GM15510 (cell line): ENCODE measurements around the gene ZXDC.

Source experiments
- POLR2A ChIP-seq: IDR thresholded peaks from 3 replicates; pipeline ENCODE4 v1.6.1; 2011; ENCODE audit warnings: borderline replicate concordance; ENCODE audit not compliant: insufficient read length; ENCODE audit errors: extremely low read depth

ZXDC gene, protein sequence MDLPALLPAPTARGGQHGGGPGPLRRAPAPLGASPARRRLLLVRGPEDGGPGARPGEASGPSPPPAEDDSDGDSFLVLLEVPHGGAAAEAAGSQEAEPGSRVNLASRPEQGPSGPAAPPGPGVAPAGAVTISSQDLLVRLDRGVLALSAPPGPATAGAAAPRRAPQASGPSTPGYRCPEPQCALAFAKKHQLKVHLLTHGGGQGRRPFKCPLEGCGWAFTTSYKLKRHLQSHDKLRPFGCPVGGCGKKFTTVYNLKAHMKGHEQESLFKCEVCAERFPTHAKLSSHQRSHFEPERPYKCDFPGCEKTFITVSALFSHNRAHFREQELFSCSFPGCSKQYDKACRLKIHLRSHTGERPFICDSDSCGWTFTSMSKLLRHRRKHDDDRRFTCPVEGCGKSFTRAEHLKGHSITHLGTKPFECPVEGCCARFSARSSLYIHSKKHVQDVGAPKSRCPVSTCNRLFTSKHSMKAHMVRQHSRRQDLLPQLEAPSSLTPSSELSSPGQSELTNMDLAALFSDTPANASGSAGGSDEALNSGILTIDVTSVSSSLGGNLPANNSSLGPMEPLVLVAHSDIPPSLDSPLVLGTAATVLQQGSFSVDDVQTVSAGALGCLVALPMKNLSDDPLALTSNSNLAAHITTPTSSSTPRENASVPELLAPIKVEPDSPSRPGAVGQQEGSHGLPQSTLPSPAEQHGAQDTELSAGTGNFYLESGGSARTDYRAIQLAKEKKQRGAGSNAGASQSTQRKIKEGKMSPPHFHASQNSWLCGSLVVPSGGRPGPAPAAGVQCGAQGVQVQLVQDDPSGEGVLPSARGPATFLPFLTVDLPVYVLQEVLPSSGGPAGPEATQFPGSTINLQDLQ

DNA sequence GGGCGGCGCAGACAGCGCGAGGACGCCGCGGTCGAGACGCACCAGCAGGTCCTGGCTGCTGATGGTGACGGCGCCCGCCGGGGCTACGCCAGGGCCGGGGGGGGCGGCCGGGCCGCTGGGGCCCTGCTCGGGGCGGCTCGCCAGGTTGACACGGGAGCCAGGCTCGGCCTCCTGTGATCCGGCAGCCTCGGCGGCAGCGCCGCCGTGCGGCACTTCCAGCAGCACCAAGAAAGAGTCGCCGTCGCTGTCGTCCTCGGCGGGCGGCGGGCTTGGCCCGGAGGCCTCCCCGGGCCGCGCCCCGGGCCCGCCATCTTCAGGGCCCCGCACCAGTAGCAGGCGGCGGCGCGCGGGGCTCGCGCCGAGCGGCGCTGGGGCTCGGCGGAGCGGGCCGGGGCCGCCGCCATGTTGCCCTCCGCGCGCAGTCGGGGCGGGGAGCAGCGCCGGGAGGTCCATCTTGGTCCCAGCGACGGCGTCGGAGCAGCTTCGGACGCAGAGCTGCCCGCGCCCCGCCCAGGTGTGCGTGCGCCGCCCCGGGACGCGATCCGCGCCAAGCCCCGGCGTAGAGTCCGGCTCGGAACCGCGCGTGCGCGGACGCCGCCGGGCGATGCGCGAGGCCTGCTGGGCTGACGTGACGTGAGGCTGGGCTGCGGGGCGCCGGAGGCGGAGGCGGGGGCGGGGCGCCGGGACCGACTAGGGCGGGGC lies at the start of gene ZXDC:
ZXDC (minus strand) TSS at position 479 of the 702 bp plus-strand sequence; CDS start at position 453, 26 bp downstream.
- peak; percentile 90 for TF ChIP-seq POLR2A

DNA sequence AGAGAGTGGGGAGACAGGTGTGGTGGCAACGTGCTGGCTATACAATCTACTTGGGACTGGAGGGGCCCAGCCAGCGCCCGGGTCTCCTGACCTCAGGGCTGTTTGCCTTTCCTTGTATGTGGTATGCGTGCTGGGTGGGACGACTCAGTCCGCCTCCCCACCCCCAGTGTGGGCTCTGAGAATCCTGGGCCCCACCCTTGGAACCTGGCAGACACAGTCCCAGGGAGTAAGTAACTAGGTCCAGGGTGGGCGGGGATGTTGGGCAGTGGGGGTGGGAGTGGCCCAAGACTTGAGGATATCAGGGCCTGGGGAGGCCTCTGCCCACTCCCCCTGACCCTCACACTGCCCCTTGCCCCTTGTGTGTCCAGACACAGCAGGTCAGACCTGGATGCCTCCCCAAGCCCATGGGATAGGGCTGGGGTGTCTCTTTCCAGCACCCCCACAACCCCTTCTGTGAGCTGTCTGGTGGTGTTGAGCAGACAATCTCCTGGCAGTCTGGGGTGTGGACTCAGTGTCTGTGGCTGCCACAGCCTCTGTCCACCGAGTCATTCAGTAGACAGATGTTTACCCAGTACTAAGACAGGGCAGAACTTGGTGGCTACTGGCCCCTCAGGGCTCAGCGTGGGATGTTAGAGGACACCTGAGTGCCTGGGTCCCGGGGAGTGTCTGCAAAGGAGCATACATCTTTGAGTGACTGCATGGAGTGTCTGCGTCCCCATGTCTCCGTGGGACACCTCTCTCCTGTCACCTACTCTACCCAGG lies 49.6 kb upstream of the ZXDC start:
- no peak for TF ChIP-seq POLR2A

GRCh38 chr3:126524429-126524988 lies 48.8 kb upstream of the ZXDC start:
- TF ChIP-seq POLR2A: no peak

- no peak for TF ChIP-seq POLR2A
Observed at GRCh38 chr3:126523745-126524428, 48.2 kb upstream of the ZXDC start, which contains the start of gene CHST13. Gene CHST13 (plus strand): TSS chr3:126524155. CDS start chr3:126524333, 178 bp downstream.

DNA sequence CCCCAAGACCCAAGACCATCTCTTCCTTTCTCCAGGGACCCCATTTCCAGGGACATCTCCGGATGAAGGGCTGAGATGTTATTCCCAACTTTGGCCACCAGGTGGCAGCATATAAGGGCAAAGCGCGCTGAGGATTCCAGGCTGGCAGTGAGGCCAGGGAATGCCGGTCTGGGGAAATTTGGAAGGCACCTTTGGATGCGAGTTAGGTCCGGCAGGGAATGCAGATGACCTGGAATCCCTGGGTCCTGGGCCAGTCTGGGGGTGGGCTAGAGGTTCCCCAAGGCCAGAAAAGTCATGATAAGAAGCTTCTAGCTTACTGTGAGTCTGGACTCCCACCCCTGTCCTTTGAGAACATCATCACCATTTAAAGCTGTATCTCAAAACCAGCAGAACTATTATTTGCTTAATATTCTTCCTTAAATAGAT lies 46.7 kb upstream of the ZXDC start:
- TF ChIP-seq POLR2A: no peak

DNA sequence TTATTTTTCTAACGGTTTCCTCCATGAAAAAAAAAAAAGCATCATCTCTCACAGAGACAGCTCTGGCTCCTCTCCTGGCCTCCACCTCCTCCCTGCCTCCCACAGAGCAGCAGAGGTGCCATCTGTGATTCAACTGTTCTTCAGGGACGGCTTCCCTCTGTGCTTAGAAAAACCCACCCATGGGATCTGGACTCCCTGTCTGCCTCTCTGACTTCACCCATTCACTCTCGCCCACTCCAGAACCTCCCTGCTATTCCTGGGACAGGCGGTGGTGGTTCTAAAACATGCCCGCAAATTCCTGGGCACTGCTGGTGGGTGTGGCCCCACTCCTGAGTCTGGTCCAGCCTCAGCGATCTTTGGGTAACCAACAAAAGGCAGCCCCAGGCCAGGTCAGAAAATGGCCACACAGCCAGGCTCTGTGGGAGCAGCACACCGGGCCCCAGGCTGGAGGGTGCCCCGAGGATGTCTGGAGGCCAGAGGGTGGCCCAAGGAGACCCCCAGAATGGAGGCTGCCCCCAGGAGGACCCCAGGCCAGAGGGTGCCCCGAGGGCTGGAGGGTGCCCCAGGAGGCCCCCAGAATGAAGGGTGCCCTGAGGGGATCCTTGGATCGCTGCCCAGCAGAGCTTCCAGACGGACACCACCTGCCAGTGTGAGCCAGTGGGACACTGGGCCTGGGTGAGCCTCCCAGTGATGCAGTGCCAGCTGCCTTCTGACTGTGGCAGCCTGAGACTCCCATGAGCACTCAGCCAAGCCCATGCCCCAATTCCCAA lies 45.6 kb upstream of the ZXDC start:
- TF ChIP-seq POLR2A: no peak

GRCh38 chr3:126519506-126520455 lies 44.1 kb upstream of the ZXDC start:
- TF ChIP-seq POLR2A: no peak

DNA sequence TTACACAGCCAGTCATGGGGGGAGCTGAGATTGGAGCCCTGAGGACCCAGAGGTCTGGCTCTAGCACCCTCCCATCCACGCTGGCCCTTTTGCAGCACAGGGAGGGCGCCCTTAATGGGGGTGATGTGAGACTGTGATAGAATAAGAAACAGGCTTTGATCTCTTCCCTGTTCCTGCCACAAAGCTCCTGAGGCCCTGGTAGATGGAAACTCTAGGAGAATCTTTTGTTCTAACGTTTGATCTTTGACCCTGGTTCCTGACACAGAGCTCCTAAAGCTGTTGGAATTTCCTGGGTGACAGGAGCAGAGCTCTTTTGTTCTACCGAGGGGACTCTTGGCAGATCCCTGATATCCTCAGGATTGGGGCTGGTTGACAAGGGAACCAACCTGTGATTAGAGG lies 43.1 kb upstream of the ZXDC start:
- no peak for TF ChIP-seq POLR2A

DNA sequence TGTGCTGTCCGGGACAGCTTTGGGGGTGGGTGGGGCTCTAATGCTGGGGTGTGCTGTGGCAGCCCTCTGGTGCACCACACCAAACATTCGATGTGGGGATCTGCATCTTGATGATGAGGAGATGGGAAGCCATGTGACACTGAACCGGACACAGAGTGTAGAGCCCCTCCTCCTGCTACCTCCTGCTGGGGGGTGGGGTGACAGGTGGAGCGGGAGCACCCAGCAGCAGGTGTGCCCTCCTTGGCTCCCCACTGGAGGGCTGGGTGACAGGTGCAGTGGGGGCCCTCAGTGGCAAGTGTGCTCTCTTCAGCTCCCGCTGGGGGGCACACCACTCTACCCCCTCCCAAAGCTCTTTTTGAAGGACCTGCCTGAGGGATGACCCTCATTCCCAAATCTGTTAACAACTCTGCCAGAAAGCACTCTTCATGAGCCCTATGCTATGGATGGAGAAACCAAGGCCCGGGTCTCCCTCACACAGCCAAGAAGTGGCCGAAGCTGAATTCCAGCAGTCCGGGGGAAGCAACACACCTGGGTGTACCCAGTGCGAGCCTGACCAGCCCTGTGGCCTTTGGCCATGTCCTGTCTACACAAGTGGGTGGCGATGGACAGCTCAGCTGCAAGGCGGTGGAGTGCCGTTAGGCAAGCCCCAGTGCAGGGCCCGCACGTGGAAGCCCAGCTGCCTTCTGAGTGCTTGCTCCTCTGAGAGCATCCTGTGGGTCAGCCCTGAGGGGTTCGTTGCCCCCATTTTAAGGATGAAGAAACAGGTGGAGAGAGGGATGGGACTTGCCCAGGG lies 42.5 kb upstream of the ZXDC start:
- TF ChIP-seq POLR2A: no peak

- no peak for TF ChIP-seq POLR2A
Observed at GRCh38 chr3:126517291-126517951, 41.7 kb upstream of the ZXDC start, which contains the start of gene UROC1. Gene UROC1 (minus strand): TSS chr3:126517773. CDS start chr3:126517719, 54 bp downstream.
